HG03442 (cell line): ENCODE results near the gene PLCE1.

Experiments
- ATAC-seq: cut with Tn5 transposase; IDR thresholded peaks from one replicate; pipeline ENCODE4 v1.9.1; 2021; ENCODE audit warnings: mild to moderate bottlenecking, moderate library complexity; ENCODE audit not compliant: unreplicated experiment

The PLCE1 gene

DNA sequence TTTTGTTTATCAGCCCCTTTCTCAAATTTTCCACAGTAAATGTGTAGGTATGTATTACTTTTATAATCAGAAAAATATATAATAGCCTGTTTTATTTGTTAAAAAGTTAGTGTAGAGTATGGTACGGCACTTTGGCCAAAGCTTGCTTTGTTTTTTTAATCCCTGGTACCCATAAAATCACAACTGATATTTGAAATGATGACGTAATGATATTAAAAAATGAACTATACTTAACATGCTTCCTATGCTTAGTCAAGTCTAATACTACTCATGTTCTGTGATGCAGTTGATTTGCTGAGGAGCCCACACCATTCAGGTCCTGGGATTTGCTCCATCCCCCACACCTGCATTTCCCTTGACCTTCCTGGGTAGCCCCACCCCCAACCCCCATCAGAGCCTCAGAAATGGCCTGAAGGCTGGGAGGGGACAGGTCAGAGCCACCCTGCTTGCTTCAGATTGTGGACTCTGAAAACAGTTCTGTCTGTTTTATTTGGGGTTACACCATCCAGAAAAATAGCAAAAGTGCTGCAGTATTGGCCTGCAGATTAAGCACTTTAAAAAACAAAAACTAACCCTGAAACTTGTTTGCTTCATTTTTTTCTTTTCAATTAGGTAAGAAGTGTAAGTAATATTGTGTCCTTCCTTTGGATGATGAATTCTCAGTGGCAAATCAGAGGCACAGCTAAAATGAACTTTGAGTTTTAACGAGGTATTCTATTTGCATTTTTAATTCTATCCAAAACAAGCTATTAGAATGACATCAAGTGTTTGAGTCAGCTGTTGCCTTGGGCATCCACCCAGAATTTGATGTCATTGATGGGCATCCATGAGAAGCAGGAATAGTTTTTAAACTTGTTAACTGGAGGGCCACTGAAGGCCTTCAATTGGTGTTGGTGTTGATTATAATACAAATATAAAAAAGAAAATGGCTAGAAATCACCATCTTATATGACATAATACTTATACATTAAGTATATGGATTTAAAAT is 23.3 kb downstream of the PLCE1 start:
- no peak for ATAC-seq

DNA sequence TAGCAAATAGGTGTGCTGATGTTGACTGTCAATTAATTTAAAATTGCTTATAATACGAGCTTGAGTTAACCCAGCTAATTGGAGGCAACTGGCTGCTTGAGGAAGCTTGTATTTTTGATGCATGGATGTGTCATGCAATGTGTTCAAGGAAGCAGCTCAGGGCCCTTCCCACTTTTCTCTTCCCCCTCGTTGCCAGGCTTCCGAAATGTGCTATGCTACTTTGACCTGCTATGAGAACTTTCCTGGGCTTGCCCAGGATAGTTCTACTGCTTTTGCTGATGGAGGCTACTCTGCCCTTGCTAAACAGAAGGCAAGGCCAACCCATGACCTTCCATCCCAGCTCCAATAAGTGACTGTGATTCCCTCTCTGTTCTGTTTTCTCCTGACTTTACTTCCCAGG is 24.4 kb downstream of the PLCE1 start:
- no peak for ATAC-seq

DNA sequence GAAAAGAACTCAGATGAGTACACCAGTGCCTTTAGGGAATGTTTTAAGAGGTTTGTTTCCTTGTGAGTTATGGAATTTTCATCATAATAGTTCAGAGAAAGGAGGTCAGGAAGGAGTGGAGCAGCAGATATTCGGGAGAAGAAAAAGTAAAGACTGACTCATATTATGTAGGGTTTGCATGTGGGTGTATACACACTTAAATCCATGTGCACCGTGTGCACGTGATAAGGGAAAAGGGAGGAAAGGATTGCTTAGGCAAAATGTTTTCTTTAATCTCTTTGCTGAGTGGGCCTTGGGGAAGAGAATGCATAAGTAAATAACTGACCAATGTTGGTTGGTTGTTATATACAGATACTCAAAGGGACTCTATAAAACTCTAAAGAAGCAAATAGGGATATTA is 30.2 kb downstream of the PLCE1 start:
- ATAC-seq = no peak

DNA sequence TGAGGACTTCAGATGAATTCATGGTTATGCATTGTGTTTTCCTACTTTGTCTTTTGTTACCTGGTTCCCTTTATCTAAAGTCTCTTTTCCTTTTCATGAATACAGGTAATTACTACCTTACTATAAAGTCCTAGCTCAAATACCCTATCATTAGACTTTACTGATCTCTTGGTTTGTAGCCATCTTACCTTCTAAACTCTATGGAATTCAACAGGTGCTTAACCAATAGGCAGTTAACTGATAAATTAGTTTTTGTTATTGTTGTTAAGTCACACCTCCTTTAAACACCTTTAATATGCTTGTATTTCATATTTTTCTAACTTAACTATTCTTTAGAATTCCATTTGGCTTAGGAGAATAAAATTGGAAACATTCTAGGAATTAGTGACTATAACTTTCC is 30.7 kb downstream of the PLCE1 start:
- no peak for ATAC-seq

DNA sequence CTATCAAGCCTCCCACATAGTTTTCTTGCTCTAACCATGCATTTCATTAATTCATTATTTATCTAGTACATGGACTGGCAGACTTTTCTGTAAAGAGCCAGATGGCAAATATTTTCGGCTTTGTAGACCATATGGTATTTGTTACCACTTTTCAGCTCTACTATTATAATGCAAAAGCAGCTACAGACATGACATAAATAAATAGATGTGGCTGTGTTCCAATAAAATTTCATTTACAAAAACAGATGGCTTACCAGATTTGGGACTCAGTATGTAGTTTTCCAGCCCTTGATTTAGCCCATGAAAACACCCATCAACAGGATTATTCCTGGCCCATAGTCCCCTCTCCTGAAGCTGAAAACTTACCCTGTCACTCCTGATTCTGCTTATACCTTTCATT is 32.1 kb downstream of the PLCE1 start:
- no peak for ATAC-seq

DNA sequence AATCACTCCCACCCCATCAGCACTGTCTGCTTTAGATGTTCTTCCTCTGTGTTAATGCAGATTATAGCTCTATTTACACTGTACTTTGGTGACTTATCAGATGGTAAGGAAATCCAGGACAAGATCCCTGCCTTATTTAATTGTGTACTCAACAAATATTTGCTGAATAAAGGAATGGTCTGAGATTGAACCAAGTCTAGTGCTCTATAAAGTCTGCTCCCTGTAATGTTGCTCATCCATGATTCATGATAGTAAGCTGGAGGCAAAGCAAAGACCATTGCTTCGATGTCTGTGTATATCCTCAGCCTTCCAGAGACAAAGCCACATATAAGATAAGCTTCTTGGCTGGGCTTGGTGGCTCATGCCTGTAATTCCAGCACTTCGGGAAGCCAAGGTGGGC is 33.5 kb downstream of the PLCE1 start:
- no peak for ATAC-seq

DNA sequence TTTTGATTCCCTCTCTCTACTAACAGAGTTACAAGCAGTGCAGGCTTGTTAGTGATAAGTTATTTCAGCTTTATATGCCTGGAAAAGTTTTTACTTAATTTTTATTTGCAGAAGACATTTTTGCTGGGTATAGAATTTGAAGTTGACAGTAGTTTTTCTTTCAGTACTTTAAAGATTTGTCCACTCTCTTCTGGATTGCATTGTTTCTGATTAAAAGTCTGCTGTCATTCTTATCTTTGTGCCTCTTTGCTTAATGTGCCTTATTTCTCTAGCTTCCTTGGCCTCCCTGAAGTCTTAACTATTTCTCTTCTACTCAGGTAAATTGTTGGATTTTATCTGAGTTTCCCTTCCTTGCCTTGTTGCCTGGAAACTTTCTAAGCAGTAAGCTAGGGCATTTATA is 36.2 kb downstream of the PLCE1 start:
- no peak for ATAC-seq

DNA sequence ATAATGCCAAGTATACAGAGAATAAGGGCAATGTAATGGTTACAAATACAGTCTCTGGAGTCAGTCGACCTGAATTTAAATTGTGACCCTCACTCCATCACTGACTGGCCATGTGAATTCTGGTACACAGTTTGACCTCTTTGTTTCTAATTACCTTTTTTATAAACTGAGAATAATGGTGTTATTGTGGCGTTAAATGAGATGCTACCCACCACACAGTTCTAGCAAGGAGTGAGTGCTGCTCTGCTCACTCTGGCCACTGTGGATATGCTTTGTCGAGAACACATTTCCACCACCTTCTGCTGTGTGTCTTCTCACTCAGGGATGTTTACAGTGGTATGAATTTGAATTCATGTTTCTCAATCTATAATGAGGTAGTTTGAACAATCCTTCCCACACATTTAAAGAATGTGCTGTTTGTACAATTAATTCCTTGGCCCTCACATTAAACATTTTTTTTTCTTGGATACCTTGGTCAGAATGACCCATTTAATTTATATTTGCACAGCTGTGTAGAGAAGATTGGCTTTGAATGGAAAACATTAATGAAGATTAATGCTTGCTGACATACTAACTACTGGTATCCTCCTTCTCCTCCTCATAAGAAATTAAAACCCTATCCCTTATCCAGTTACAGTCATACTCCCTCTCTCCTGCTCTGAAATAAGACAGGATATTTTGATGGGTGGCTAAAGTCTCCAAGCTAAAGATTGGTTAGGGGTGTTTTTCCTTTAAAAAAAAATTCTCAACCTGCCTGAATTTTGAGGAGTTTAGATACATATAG is 42.4 kb downstream of the PLCE1 start:
- ATAC-seq = no peak

DNA sequence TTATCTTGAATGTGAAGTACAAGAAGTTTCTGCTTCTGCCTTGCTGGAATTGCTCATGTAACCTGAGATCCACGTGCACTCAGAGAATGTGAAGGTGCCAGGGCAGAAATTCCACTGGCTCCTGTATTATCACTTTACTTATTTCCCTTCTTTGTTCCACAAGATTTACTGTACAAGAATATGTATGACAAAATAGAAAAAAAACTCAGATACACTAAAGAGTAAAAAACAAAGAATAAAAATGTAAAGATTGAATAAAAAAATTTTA is 43.0 kb downstream of the PLCE1 start:
- no peak for ATAC-seq

DNA sequence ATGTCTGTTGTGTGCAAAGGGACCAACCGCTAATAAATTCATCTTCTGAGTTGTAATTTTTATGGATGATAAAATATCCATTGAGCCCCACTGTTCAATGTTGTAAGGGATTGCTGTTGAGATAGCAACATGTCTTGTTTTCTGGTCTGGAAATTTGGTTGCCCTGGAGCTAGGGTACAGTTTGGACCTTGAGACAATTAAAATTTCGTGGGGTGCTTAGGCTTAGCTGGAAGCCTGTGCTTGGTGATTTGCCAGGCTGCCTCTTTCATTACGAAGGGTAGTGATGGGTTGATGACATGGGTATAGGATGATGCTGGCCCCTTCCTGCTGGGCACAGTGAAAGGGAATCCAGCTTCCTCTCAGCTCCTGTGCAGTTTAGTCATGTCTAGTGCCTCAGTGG is 43.6 kb downstream of the PLCE1 start:
- ATAC-seq = no peak

DNA sequence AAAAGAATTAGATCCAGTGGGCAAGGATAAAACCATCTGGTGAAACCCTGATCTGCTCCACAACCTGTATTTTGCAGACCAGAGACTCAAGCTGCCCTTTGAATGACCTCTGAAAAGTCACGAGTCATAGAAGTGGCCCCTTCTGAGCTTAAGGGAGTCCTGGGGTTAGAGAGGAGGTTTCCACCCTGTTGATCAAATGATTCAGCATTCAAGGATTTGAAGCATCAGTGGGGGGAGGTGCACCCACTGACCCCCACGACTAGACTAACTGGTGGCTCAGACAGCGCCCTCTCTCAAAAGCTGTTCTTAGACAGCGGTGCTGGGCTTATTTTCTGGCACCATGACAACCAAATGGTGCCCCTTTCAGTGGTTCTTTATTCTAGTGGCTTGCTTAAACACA is 44.3 kb downstream of the PLCE1 start:
- ATAC-seq = no peak

DNA sequence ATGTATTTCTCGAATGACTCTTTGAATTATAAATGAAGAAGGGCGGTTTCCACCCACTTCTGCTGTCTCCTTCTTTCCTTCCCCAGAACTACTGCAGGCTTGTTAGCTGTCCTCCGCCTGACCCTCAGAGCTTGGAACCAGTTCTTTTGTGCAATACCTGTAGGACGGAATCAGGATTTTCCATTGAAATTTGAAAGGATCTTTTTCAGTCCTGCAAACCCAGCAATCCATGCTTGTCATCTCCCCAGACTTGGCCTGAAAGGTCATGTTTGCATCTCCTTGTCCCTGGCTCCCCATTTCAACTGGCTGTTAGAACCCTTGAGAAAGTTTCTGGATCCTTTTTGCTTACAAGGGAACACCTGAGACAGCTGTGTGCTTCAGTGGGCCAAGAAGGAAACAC is 47.5 kb downstream of the PLCE1 start:
- ATAC-seq = no peak

DNA sequence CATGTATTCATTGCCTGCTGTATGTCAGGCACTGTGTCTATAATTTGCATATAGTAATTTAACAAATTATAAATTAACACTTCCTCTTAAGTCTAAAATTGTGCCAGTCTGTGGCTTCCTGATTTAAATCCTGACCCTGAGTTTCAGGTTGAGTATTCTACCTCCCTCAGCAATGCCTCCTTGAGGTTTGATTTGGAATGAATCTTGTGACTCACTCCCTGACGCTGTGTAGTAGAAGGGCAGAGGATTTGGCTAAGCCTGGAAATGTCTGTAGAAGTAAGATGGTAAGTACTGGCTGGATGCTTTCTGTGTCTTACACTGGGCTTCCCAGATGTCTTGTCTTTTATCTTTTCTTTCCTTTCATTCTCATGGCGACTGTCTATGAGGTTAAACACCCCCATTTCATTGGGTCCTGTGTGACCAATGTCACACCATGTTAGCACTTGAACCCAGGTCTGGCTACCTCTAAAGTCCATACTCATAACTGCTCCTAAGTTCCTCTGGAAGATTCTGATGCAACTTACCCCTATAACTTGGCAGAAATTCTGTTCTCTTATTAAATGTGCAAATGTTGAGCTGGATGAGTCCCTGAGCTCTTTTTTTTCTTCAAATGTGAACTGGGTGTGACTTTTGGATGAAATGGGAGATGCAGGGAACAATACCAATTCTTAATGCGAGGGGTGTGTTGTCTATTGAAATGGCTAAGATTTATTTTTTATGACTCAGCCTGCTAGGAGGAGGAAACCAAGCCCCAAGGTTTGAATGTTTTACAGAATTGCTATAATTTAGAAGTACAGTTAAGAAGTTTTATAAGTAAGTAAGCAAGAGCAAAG is 48.5 kb downstream of the PLCE1 start:
- ATAC-seq = no peak

DNA sequence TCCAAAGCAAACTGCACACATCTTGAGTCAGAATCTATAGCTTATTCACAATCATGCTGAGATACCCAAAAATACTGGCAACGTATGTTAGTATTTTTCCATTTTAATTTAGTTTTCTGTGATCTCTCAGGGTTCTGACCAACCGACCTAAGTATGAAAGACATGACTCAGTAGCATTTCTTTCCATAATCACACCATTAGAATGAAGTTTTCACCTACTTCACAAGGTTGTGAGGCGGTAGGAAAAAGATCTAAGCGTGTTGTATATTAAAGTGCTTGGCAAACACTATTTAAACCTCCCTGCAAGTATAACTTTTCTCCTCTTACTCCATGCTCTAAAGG is 49.1 kb downstream of the PLCE1 start:
- ATAC-seq = no peak
